Urothelium cell line (cell line): Measurements from ENCODE around the gene PNISR.
"Not testable (repeated sequence)": the region's sequence is repeated elsewhere in the genome, so short reads cannot be mapped to it uniquely, and the experiment has no call there.

Experiments used
- DNase-seq: peaks from one replicate; pipeline ENCODE4 v3.0.0; 2011; ENCODE audit warnings: low spot score, mixed read lengths
- FAIRE-seq: peaks from 2 replicates; lab custom pipeline; 2011; peaks lifted over from hg19 to GRCh38; lab: Jason Lieb, UNC

PNISR gene, protein sequence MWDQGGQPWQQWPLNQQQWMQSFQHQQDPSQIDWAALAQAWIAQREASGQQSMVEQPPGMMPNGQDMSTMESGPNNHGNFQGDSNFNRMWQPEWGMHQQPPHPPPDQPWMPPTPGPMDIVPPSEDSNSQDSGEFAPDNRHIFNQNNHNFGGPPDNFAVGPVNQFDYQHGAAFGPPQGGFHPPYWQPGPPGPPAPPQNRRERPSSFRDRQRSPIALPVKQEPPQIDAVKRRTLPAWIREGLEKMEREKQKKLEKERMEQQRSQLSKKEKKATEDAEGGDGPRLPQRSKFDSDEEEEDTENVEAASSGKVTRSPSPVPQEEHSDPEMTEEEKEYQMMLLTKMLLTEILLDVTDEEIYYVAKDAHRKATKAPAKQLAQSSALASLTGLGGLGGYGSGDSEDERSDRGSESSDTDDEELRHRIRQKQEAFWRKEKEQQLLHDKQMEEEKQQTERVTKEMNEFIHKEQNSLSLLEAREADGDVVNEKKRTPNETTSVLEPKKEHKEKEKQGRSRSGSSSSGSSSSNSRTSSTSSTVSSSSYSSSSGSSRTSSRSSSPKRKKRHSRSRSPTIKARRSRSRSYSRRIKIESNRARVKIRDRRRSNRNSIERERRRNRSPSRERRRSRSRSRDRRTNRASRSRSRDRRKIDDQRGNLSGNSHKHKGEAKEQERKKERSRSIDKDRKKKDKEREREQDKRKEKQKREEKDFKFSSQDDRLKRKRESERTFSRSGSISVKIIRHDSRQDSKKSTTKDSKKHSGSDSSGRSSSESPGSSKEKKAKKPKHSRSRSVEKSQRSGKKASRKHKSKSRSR

DNA sequence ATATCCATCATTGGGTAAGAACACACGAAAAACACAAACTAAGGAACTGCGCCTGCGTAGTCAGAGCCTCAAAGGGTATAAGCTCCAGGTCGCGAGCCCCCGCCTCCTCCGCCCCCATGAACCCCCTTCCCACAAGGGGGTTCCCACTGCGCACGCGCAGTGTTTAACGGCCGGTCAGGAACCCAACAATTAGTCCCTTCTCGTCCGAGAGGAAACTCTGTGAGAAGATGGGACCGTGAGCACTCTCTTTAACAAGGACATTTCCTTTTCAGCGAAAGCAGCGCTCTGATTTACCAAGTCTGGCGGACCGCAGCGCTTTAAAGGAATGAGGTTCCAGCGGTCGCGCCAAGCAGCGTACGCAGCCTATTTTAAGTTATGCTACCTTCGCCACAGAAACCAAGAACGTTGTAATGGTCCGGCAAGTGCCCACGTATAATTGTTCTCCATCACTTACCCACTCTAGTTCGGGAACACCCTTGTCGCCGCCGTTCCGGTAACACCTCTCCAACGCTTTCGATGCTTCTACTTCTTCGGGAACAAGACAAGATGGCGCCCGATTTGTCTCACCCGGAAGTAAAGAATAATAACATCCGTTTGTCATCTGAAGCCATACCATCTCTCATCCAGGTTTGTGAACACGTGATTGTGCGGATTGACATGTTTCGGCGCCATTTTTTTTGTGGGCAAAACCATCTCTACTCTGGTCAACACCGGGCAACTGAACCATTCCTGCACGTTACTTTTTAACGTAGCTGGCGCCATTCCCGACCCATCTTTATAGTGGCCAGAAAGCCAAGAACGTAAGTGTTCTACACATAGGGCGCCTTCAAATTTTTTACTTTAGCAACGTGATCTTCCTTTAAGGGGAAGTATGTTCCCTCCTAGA is at the start of gene PNISR:
Gene PNISR (minus strand): TSS at position 548 of the 886 bp plus-strand sequence. CDS start 10,649 bp downstream, outside the sequence.
- FAIRE-seq, result no peak
- peak; percentile 79 for DNase-seq

DNA sequence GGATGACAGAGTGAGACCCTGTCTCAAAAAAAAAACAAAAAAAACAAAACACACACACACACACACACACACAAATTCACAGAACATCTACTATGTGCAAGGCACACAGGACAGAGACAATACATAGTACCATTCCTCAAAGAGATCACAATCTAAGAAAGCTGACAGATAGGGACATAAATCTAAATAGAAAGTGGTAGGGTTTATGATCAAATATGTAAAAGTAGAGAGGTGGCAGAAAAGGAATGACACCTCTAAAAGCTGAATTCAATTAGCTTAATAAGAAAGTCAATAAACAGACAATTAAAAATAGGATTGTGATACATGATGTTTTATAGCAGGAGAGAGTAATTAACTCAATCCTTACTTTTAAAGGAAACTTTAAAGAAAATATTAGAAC is 48.6 kb upstream of the PNISR start:
- DNase-seq (no peak), FAIRE-seq (no peak)

DNA sequence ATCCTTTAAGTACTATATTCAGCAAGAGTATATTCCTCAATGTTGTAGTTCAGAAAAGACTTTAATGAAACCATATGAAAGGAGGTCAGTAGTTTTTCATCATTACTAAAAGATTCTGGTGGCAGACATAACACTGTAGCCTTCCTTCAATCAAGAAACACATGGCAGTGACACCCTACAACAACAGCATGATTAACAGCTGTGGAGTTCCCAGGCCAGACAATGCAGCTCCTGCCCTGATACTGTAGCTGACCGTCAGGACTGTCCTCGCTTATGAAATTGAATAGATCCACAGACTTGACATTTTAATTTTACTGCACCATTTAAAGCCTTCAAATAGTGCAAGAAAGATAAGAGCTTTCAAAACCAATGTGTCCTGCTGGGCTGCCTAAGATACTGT is 46.5 kb upstream of the PNISR start:
- FAIRE-seq, result no peak
- no peak for DNase-seq

DNA sequence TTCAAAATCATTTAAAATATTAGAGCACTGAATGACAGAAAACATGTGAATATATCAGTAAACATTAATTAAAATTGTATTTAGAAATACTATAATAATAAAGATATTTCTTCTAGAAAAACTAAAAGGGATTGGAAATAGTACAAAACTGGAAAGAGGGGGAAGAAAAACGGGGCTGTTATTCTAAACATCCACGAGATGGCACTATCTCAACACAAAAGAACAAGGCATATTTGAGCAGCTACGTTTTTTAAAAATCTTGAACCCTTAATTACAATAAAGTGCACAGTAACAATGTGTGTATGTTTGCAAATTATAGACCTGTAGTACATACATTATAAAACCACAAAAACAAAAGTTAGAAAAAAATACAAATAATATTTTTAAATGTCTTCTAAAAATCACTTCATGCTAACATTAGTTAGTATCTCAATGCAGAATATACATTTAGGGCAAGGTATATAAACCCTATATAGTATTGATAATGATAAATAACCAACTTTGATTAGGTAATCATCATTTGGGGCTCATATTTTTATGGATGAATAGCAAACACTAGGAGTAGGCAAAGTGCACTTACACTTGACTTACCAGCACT is 42.5 kb upstream of the PNISR start:
- FAIRE-seq, result no peak
- DNase-seq, result peak; percentile 5

DNA sequence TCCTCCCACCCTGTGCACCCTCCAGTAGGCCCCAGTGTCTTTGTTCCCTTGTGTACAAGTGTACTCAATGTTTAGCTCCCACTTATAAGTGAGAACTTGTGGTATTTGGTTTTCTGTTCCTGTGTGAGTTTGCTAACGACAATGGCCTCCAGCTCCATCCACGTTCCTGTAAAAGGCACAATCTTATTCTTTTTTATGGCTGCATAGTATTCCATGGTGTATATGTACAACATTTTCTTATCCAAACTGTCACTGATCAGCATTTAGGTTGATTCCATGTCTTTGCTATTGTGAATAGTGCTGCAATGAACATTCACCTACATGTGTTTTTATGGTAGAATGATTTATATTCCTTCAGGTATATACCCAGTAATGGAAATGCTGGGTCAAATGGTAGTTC is 34.0 kb upstream of the PNISR start:
- DNase-seq, FAIRE-seq: not testable (repeated sequence)

DNA sequence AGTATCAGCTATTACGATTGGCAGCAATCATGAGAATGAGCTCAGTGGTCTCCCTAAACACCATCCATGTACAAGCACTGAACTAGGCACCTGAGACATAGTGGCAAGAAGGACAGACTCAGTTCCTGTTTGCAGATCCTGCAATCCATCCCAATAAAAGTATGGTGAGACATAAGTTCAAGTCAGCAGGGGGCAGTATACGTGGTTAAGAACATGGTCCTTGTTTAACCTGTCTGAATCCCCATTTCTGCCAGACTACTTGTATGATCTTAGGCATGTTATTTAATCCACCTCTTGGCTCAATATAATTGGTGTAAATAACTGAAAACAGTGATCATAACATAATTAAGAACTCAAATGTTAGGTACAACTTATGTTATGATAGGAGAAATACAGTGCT is 33.2 kb upstream of the PNISR start:
- FAIRE-seq, result no peak
- DNase-seq, result peak; percentile 8

DNA sequence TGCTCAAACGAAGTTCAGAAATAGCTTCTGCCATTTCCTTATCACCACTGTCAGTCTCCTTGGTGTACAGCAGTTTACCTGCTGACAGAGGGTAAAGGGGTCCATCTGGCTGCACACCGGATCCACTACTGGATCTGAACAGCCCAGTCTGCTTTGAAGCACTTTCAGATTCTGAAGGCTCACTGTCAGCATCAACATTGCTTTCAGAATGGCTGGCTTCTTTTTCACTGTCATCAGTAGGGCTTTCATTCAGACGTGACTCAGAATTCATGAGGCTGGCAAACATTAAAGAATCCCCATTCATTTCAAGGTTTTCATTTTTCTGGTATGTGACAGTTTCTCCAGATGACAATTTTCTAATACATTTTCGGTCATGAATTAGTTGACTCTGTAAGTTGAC is 21.0 kb upstream of the PNISR start:
- no peak for FAIRE-seq
- DNase-seq, result no peak

DNA sequence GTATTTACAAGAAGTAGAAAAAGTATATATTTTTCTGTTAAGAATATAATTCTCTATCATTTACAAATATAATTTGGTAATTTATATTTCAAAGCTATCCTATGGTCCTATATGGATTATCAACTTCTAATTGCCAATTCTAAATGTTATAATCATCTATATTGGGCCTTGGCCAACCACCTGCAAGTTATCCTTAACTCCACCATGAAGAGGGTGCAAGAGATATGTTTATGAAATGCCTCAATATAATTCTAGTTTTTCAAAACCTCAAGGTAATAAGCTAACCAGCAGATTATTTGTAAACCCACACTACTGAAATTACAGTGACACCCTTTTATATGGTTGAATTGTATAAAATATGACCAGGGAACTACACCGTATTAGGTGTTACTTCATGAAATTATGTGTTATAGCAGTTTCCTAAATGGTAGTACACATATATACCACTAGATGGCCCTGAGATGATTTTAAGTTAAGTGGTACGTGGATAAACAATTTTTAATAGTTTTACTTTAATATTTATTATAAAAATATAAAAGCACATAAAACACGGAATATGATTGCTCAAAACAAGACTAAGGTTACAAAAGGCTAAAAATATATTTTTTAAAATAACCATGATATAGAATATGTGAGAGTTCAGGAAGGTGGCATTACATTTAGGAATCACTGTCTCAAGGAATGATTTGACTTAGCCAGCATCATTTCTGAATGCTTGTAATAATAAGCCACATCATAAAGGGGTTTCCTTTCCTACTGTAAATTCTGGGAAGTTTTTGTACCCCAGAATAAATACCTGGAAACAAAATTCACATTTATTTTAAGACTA is 9.8 kb upstream of the PNISR start:
- DNase-seq (peak; percentile 7), FAIRE-seq (no peak)

DNA sequence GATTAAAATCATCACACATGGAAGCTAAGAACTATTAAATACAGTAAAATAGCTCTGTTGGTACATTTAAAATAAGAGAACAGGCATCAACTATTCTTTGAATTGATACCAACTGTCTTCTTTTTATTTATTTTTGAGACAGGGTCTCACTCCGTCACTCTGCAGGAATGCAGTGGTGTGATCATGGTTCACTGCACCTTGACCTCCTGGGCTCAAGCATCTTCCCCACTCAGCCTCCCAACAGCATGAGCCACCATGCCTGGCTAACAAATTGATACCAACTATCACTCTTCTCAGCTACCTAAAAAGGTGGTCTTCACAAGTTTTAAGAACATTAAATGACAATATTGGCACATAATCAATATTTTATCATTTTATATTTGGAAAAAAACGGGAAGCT is 7.8 kb upstream of the PNISR start:
- no peak for FAIRE-seq
- DNase-seq, result no peak

DNA sequence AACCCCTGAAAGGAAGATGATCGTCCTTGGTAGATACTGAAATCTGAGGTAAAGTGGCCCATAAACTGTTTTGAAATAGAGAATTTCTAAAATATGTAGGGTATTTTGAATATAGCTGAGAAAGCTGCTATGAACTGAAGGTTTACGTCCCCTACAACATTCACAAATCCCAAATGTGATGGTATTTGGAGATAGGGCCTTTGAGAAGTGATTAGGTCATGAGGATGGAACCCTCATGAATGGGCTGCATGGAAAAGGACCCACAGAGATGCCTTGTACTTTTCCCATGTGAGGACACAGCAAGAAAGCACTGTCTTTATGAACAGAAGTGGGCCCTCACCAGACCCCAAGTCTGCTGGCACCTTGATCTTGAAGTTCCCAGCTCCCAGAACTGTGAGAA is 6.8 kb upstream of the PNISR start:
- no peak for DNase-seq
- no peak for FAIRE-seq

DNA sequence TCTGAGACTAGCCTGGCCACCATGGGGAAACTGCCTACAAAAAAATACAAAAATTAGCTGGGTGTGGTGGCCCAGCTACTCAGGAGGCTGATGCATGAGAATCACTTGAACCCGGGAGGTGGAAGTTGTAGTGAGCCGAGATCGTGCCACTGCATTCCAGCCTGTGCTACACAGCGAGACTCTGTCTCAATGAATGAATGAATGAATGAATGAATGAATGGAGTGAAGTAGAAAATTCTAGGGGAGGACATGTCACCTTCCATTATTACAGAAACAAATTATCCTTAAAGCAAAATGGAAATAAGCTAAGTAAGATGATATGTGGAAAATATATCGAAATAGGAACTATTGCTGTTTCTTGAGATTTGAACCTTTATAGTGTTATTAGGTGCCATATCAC is 2.9 kb upstream of the PNISR start:
- no peak for FAIRE-seq
- no peak for DNase-seq

DNA sequence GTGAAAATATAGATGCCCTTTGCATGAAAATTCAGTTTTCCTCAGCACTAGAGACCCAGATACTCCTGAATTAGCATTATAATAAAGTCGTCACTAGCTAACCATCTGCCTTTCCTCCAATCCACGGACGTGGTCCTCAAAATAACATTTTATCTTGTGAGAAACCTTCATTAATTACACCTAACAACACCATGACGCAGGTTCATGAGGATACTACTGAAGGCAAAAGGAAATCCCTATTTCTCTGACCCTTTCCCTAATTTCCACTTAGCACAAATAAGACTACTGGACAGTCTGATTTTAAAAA is 1.3 kb upstream of the PNISR start:
- FAIRE-seq, result no peak
- DNase-seq, result no peak

DNA sequence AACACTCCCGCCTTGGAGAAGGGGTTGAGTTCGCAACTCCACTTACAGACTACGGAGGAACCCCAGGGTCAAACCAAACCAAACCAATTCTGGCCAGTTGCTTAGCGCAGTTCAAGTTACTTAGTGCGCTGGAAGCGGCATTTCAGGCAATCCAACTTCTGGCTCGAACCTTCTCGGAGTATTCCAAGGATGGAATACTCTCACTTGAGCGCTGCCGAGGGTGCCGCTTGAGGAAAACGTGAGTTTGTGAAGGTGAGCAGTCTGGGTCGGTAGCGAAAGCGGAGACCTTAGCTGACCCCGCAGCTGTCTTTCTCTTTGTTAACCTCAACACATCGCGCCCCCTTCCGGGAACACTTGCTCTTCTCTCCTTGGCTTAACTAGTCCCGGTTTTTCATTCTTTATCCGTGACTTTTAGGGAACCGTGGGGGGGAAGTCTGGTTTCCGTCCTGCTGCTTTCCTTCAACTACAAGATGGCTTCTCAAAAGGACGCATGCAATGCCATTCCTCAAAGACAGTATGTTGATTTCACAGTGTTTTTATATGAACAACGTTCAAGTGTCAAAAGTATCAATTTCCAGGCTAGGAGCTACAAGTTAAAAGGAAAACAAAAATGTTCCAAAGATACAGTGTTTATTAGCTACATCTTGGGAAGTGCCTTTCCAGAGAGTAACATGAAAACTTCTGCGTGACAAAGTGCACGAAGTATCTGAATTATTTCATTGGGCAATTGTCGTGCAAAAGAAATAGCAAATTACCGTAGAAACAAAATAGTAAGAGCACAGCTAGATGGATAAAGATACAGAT is 741 bp upstream of the PNISR start:
- DNase-seq, result peak; percentile 62
- FAIRE-seq, result no peak

DNA sequence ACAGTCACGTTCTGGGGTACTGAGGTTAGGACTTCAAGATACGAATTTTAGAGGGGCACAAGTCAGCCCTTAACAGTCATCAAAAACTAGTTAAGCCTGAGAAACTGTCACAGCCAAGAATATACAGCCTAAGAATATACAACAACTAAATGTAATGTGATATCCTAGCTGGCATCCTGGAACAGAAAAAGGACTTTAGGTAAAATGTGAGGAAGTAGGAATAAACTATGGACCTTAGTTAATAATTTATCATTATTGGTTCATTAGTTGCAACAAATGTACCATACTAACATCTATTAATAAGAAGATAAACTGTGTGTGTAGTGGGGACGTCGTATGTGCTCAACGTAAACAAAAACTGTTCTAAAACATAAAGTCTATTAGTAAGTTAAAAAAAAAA is 1.1 kb downstream of the PNISR start:
- DNase-seq (no peak), FAIRE-seq (no peak)

DNA sequence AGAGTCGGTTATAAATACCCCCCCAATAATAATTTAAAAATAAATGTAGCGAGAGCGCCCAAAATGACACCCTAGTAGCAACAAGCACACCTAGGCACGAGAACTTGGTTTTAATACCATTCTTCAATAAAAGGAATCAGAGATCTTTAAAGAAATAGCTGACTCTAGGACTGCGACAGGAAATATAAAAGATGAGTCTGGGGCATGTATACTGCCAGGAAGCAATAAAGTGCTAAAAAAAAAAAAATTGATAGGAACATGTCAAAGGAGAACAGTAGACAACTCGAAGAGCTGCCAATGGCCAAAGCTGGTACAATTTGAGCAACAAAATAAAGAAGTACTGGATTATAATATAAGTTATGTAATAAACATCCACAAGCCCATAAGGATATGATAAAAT is 2.2 kb downstream of the PNISR start:
- FAIRE-seq (no peak), DNase-seq (no peak)

DNA sequence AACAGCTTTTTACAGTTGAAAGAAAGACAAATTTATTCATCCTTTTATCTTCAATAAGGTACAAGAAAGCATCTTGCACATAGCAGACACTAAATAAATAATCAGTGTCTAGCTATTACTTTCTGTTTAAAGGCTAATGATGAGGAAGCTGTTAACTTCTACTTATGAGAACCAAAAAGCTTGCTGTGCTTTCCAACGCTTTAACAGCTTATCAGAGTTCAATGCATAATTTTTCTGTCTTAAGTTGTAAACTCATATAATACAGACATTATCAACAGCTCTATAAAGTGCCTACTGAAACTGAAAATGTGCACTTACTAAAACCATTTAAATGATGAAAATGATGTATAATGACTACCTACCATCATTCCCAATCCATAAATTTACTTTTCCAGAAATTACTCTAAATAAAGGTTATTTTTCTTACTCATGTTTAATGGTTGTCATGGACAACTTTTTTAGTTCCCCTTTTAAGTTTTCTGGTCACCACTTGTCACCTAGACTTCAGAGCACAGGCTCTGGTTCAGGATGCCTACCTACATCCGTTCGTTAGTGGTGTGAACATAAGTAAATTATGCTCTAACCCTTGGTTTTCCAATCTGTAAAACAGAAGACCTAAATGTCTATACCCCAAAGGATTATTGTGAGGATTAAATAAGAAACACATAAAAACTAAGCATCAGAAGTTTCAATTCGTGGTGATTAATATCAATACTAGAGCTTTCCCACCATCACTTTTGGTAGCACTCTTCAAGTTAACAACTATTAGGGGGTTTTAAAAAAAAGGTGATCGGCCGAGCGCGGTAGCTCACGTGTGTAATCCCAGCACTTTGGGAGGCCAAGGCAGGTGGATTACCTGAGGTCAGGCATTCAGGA is 8.0 kb downstream of the PNISR start:
- FAIRE-seq, result no peak
- no peak for DNase-seq

DNA sequence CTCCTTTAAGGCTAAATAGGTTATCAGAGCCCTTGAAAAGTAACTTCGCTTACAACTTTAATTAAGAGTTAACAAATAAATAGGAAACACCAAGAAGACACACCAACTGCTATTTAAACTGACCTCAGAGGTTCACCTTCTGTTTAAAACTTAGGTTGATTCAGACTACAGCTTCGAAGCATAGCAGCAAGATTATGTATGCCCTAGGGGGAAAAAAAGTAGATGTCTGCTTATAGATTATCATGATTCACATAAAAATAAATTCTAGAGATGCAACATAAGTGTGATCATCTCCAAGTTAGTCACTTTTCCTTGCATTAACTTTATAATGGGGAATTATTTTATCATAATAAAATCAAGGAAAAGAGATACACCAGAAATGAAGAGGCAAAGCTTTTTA is 8.9 kb downstream of the PNISR start:
- DNase-seq, result no peak
- FAIRE-seq, result no peak

DNA sequence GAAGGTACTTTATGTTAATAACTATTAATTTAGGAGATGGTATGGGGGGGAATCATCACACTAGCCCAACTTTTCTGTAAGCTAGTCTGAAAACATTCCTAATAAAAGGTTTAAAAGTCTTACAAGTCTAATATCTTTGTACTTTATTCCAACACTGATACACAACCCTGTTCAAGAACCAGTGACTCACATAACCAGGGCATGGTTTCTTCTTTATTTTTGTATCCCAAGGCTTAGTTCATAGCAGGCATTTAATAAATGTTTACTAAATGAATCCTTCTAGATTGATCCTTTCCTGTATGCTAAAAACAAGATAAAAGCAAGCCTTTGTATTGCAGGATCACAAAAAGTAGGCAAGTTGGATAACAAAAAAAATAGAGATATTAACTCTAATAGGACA is 9.7 kb downstream of the PNISR start:
- FAIRE-seq (no peak), DNase-seq (no peak)
